HCT116 (cell line): ENCODE results near the gene NPNT. TPM values are rescaled to one million over a fixed set of nuclear protein-coding genes. Genes with fewer than 3 reads are reported as not detected.

Source experiments
- ATAC-seq: fragments of 200-7000 bp; cut with Tn5 transposase; 2 replicates; pipeline ENCODE4 v1.9.1; 2020; ENCODE audit warnings: mild to moderate bottlenecking, moderate library complexity
- BruUV-seq: library from RNA; stranded (reverse); fragments of 400-500 nt; replicated peaks from 2 replicates; lab custom pipeline; 2021; lab: Mats Ljungman, UMichigan
- CTCF ChIA-PET: fragments of 300-600 bp; sonication (Branson Sonifier 250); formaldehyde crosslinking; loops from one replicate; lab custom pipeline; 2021; ENCODE audit warnings: antibody characterized with exemption; lab: Charles Lee
- POLR2A ChIA-PET: fragments of 300-600, 350-600 bp; sonication (Branson Sonifier 250); formaldehyde crosslinking; loops from one replicate; lab custom pipeline; 2021; ENCODE audit warnings: antibody characterized with exemption; lab: Charles Lee
- RAD21 ChIA-PET, 2 experiments: fragments of 300-600 bp; sonication (Branson Sonifier 250); formaldehyde crosslinking; loops; one replicate each; lab custom pipeline; 2023; ENCODE audit warnings: low total read pairs in 2 of 2; ENCODE audit not compliant: uncharacterized antibody in 2 of 2, unreplicated experiment in 2 of 2, low non-redundant PET in 1 of 2; lab: Charles Lee
- DNase-seq: peaks from one replicate; pipeline ENCODE4 v3.0.0-alpha.2; 2010; ENCODE audit warnings: low read depth, low spot score
- H2AFZ ChIP-seq: fragments of 200-600 bp; shearing (Covaris generic), sonication (generic); 2 replicates; pipeline ENCODE4 v1.6.1; 2017; ENCODE audit warnings: low read depth, mixed run types, mixed read lengths, antibody characterized with exemption, low read length; ENCODE audit not compliant: poor library complexity, severe bottlenecking
- H3K27ac ChIP-seq: 2 replicates; pipeline ENCODE4 v1.5.1; 2012; ENCODE audit warnings: low read depth, low read length
- H3K27me3 ChIP-seq: fragments of 200-600 bp; sonication (generic); 2 replicates; pipeline ENCODE4 v1.6.1; 2016; ENCODE audit warnings: mixed run types, low read length, mixed read lengths; ENCODE audit not compliant: insufficient read depth
- H3K36me3 ChIP-seq, 2 experiments: fragments of 200-500 bp in 1 of 2; fragments of 200-600 bp in 1 of 2; sonication (Bioruptor generic) in 1 of 2; sonication (generic) in 1 of 2; 2 replicates each; pipeline versions ENCODE4 v1.5.1 to v1.6.1; 2014 to 2016; ENCODE audit warnings: low read length in 2 of 2, inconsistent platforms in 1 of 2, mixed read lengths in 1 of 2, mixed run types in 1 of 2; ENCODE audit not compliant: insufficient read depth in 2 of 2, control insufficient read depth in 1 of 2
- H3K4me1 ChIP-seq, 2 experiments: fragments of 200-600 bp in 1 of 2; sonication (generic) in 1 of 2; 2 replicates each; pipeline versions ENCODE4 v1.5.1 to v1.6.1; 2012 to 2017; ENCODE audit warnings: low read length in 2 of 2, inconsistent platforms in 1 of 2, mild to moderate bottlenecking in 1 of 2, mixed read lengths in 1 of 2, mixed run types in 1 of 2, moderate library complexity in 1 of 2; ENCODE audit not compliant: insufficient read depth in 2 of 2, control insufficient read depth in 1 of 2
- H3K4me2 ChIP-seq: fragments of 200-600 bp; sonication (generic); 2 replicates; pipeline ENCODE4 v1.6.1; 2017; ENCODE audit warnings: mixed run types, low read length, mixed read lengths
- H3K4me3 ChIP-seq, 2 experiments: fragments of 200-600 bp in 1 of 2; sonication (generic) in 1 of 2; replicated peaks in 1 of 2; 2 replicates each; pipeline ENCODE4 v1.5.1; 2011 to 2016; ENCODE audit warnings: low read length in 2 of 2, control low read depth in 1 of 2, low read depth in 1 of 2, mild to moderate bottlenecking in 1 of 2, mixed read lengths in 1 of 2, mixed run types in 1 of 2
- H3K79me2 ChIP-seq: fragments of 200-600 bp; sonication (generic); 2 replicates; pipeline ENCODE4 v1.6.1; 2017; ENCODE audit warnings: mild to moderate bottlenecking, mixed run types, low read length, moderate library complexity, mixed read lengths; ENCODE audit not compliant: insufficient read depth
- H3K9ac ChIP-seq: fragments of 200-600 bp; sonication (generic); 2 replicates; pipeline ENCODE4 v1.6.1; 2016; ENCODE audit warnings: low read length, mixed read lengths
- H3K9me2 ChIP-seq: fragments of 200-600 bp; sonication (generic), shearing (Covaris generic); 2 replicates; pipeline ENCODE4 v1.6.1; 2017; ENCODE audit warnings: mixed run types, mild to moderate bottlenecking, moderate library complexity; ENCODE audit not compliant: insufficient read depth
- H3K9me3 ChIP-seq, 2 experiments: fragments of 200-500 bp in 1 of 2; fragments of 200-600 bp in 1 of 2; sonication (Bioruptor generic) in 1 of 2; sonication (generic) in 1 of 2; 2 replicates each; pipeline ENCODE4 v1.6.1; 2014 to 2017; ENCODE audit warnings: low read length in 2 of 2, mixed read lengths in 2 of 2, inconsistent platforms in 1 of 2, low read depth in 1 of 2, mild to moderate bottlenecking in 1 of 2, mixed run types in 1 of 2, moderate library complexity in 1 of 2; ENCODE audit not compliant: control insufficient read depth in 1 of 2, insufficient read depth in 1 of 2
- H4K20me1 ChIP-seq: fragments of 200-600 bp; sonication (generic), shearing (Covaris generic); 2 replicates; pipeline ENCODE4 v1.6.1; 2017; ENCODE audit warnings: mixed run types, mild to moderate bottlenecking, moderate library complexity; ENCODE audit not compliant: insufficient read depth
- ATF3 ChIP-seq: IDR thresholded peaks from 2 replicates; pipeline ENCODE4 v1.6.1; 2012
- CBX3 ChIP-seq: IDR thresholded peaks from 2 replicates; pipeline ENCODE4 v1.6.1; 2012; ENCODE audit warnings: low read depth
- CEBPB ChIP-seq: IDR thresholded peaks from 2 replicates; pipeline ENCODE4 v1.6.1; 2012; ENCODE audit warnings: low read depth
- CTCF ChIP-seq, 3 experiments: fragments of 200-600 bp in 1 of 3; sonication (generic) in 1 of 3; IDR thresholded peaks in 2 of 3; conservative IDR thresholded peaks in 1 of 3; 2 replicates each; pipeline ENCODE4 v1.5.1; 2012 to 2017; ENCODE audit warnings: low read depth in 2 of 3, low read length in 2 of 3, antibody characterized with exemption in 1 of 3, borderline replicate concordance in 1 of 3, control low read depth in 1 of 3, mild to moderate bottlenecking in 1 of 3, mixed read lengths in 1 of 3, mixed run types in 1 of 3, moderate library complexity in 1 of 3; ENCODE audit not compliant: insufficient read depth in 1 of 3
- EGR1 ChIP-seq: IDR thresholded peaks from 2 replicates; pipeline ENCODE4 v1.6.1; 2012; ENCODE audit warnings: low read depth
- ELF1 ChIP-seq: IDR thresholded peaks from 2 replicates; pipeline ENCODE4 v1.6.1; 2012; ENCODE audit warnings: low read depth, borderline replicate concordance
- EZH2 ChIP-seq: fragments of 200-600 bp; sonication (generic); IDR thresholded peaks from 2 replicates; pipeline ENCODE4 v1.6.1; 2017; ENCODE audit warnings: antibody characterized with exemption, mixed run types
- EZH2phosphoT487 ChIP-seq: fragments of 200-600 bp; IDR thresholded peaks from 2 replicates; pipeline ENCODE4 v1.6.1; 2018; ENCODE audit warnings: antibody characterized with exemption, borderline replicate concordance
- FOSL1 ChIP-seq: IDR thresholded peaks from 2 replicates; pipeline ENCODE4 v1.6.1; 2012; ENCODE audit warnings: low read depth
- JUND ChIP-seq: IDR thresholded peaks from 2 replicates; pipeline ENCODE4 v1.6.1; 2012
- MAX ChIP-seq: IDR thresholded peaks from 2 replicates; pipeline ENCODE4 v1.6.1; 2012
- POLR2A ChIP-seq: IDR thresholded peaks from 2 replicates; pipeline ENCODE4 v1.7.0; 2011; ENCODE audit warnings: borderline replicate concordance; ENCODE audit not compliant: insufficient read depth, insufficient read length; ENCODE audit errors: extremely low read depth
- POLR2AphosphoS5 ChIP-seq: IDR thresholded peaks from 2 replicates; pipeline ENCODE4 v1.6.1; 2011; ENCODE audit warnings: mild to moderate bottlenecking, low read depth, low read length, moderate library complexity
- RAD21 ChIP-seq: IDR thresholded peaks from 2 replicates; pipeline ENCODE4 v1.6.1; 2012; ENCODE audit warnings: low read depth, mild to moderate bottlenecking
- REST ChIP-seq: IDR thresholded peaks from 2 replicates; pipeline ENCODE4 v1.6.1; 2012; ENCODE audit warnings: low read depth
- SP1 ChIP-seq: IDR thresholded peaks from 2 replicates; pipeline ENCODE4 v1.6.1; 2012; ENCODE audit warnings: low read depth
- SRF ChIP-seq: IDR thresholded peaks from 2 replicates; pipeline ENCODE4 v1.6.1; 2012; ENCODE audit warnings: low read depth
- TCF7L2 ChIP-seq: IDR thresholded peaks from 2 replicates; pipeline ENCODE4 v1.7.0; 2011; ENCODE audit warnings: borderline replicate concordance, inconsistent platforms; ENCODE audit not compliant: insufficient read depth, insufficient read length; ENCODE audit errors: extremely low read depth
- ZFX ChIP-seq: fragments of 450-650 bp; IDR thresholded peaks from 2 replicates; pipeline ENCODE4 v1.6.1; 2017
- ZNF274 ChIP-seq: fragments of 200-500 bp; sonication (Bioruptor generic); IDR thresholded peaks from 2 replicates; pipeline ENCODE4 v1.6.1; 2014; ENCODE audit warnings: mild to moderate bottlenecking, low read depth, low read length, inconsistent platforms
- intact Hi-C: fragments of 100-400 bp; cut with micrococcal nuclease; formaldehyde crosslinking; loops from 2 replicates; pipeline ENCODE4 v1.10.0; 2022
- total RNA-seq: library from RNA; stranded (reverse); gene quantifications from one replicate; pipeline ENCODE4 v1.2.1, GENCODE V29; 2021; ENCODE audit not compliant: unreplicated experiment

The NPNT gene
- total RNA-seq, 1 experiment from 2014 or later: 15.8 TPM

- ChIA-PET POLR2A (no interaction called here), RAD21 (no interaction called here), CTCF (no interaction called here)
- H3K9me2 ChIP-seq: no peaks in the 10 kb centered on the region
- no peak overlapping the region for H3K27ac ChIP-seq
- TF ChIP-seq ATF3 (no peak), CTCF (IDR thresholded peaks at IDR 0.05 in 2 of 3, conservative IDR thresholded peaks at IDR 0.05 in 1 of 3; ENCODE audit: borderline replicate concordance in 1 of 3, insufficient read depth in 1 of 3, low read depth in 2 of 3, low read length in 2 of 3) (no peak), POLR2A (no peak), REST (no peak), CEBPB (no peak), EZH2phosphoT487 (no peak), SP1 (no peak), MAX (no peak), POLR2AphosphoS5 (no peak), ELF1 (no peak), EGR1 (no peak), ZNF274 (no peak), EZH2 (no peak), SRF (no peak), TCF7L2 (no peak), CBX3 (no peak), JUND (no peak), RAD21 (no peak), ZFX (no peak), FOSL1 (no peak)
- H3K4me2 ChIP-seq: no peak overlapping the region
- no peak overlapping the region for H3K9ac ChIP-seq
- intact Hi-C loops: no loop called here
- DNase-seq (no peak), ATAC-seq (no peak)
- no peak overlapping the region for H3K4me3 ChIP-seq
- H3K9me3 ChIP-seq: no peaks in the 10 kb centered on the region
- no peaks in the 10 kb centered on the region for H4K20me1 ChIP-seq
- no peak overlapping the region for H2AFZ ChIP-seq
- H3K27me3 ChIP-seq: no peaks in the 10 kb centered on the region
- H3K4me1 ChIP-seq: peaks cover 2 to 8% of the 10 kb centered on the region in 2 experiments; a peak in 3 of 4 replicates
- BruUV-seq: no TSS peak
- no peaks in the 10 kb centered on the region for H3K36me3 ChIP-seq
- H3K79me2 ChIP-seq: no peaks in the 10 kb centered on the region
Measured at GRCh38 chr4:105966051-105966450, 70.8 kb downstream of the NPNT start.
